Neutrophil (primary cell): Measurements from ENCODE around the gene WFDC1.

Source experiments
- H3K27ac ChIP-seq: fragments of 200-600 bp; sonication (generic); 2 replicates; pipeline ENCODE4 v1.5.1; 2016; ENCODE audit warnings: mild to moderate bottlenecking, moderate library complexity
- H3K27me3 ChIP-seq: fragments of 200-600 bp; sonication (generic); 2 replicates; pipeline ENCODE4 v1.6.0; 2016; ENCODE audit warnings: mild to moderate bottlenecking
- H3K36me3 ChIP-seq: fragments of 200-600 bp; sonication (generic); 2 replicates; pipeline ENCODE4 v1.5.1; 2017
- H3K4me1 ChIP-seq, 2 experiments: fragments of 200-600 bp in 1 of 2; sonication (generic) in 1 of 2; 1 replicate in 1 of 2; 2 replicates in 1 of 2; pipeline versions ENCODE4 v1.5.1 to v1.6.1; 2013 to 2016; ENCODE audit warnings: low read depth in 1 of 2, low read length in 1 of 2, mild to moderate bottlenecking in 1 of 2, moderate library complexity in 1 of 2; ENCODE audit not compliant: control insufficient read depth in 1 of 2, insufficient read depth in 1 of 2
- H3K4me3 ChIP-seq, 2 experiments: fragments of 200-600 bp in 1 of 2; sonication (generic) in 1 of 2; 1 replicate in 1 of 2; 2 replicates in 1 of 2; pipeline ENCODE4 v1.5.1; 2013 to 2016; ENCODE audit warnings: low read depth in 1 of 2, low read length in 1 of 2, mild to moderate bottlenecking in 1 of 2, moderate library complexity in 1 of 2
- H3K9me3 ChIP-seq: fragments of 200-600 bp; sonication (generic); 2 replicates; pipeline ENCODE4 v1.5.1; 2016
- TF ChIP-seq, protein P1 (sequence below): fragments of 200-600 bp; sonication (generic); IDR thresholded peaks from 2 replicates; pipeline ENCODE4 v1.5.1; 2016; ENCODE audit warnings: antibody characterized with exemption

The WFDC1 gene

DNA sequence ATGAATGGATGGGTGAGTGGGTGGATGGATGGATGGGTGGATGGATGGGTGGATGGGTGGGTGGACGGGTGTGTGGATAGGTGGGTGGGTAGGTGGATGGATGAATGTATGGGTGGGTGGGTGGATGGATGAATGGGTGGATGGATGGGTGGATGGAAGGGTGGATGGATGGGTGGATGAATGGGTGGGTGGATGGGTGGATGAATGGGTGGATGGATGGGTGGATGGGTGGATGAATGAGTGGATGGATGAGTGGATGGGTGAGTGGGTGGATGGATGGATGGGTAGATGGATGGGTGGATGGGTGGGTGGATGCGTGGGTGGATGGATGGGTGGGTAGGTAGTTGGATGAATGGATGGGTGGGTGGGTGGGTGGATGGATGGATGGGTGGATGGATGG lies 60.5 kb downstream of the WFDC1 start:
- H3K9me3 ChIP-seq: no peaks in the 10 kb centered on the region

DNA sequence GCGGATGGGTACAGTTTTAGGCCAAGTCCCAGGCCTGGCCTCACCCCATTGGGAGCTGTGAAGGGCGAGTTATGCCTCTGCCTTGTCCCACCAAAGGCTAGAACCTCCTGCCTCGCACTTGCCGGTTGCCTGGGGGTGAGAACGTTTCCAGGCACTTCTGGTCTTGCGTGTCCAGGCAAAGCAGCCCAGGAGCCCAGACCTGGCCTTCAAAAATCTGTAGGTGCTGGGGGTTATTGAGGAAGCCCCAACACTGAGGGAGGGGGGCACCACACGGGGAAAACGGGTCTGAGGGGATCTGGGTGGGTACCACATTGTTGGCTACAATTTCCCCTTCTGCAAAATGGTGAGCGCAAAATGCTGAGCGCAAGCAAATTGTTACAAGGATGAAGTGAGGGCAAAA lies 61.5 kb downstream of the WFDC1 start:
- TF ChIP-seq, protein P1, sequence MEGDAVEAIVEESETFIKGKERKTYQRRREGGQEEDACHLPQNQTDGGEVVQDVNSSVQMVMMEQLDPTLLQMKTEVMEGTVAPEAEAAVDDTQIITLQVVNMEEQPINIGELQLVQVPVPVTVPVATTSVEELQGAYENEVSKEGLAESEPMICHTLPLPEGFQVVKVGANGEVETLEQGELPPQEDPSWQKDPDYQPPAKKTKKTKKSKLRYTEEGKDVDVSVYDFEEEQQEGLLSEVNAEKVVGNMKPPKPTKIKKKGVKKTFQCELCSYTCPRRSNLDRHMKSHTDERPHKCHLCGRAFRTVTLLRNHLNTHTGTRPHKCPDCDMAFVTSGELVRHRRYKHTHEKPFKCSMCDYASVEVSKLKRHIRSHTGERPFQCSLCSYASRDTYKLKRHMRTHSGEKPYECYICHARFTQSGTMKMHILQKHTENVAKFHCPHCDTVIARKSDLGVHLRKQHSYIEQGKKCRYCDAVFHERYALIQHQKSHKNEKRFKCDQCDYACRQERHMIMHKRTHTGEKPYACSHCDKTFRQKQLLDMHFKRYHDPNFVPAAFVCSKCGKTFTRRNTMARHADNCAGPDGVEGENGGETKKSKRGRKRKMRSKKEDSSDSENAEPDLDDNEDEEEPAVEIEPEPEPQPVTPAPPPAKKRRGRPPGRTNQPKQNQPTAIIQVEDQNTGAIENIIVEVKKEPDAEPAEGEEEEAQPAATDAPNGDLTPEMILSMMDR: no peak
- Histone ChIP-seq H3K27ac (no peak overlapping the region), H3K36me3 (no peaks in the 10 kb centered on the region), H3K9me3 (no peaks in the 10 kb centered on the region), H3K4me1 (peaks cover 64 to 78% of the 10 kb centered on the region in 2 experiments), H3K4me3 (no peak overlapping the region), H3K27me3 (no peaks in the 10 kb centered on the region)

More for the DNA sequence above, 60.5 kb downstream of the WFDC1 start:
- no peaks in the 10 kb centered on the region for H3K27me3 ChIP-seq
- TF ChIP-seq, protein P1: no peak
- no peak overlapping the region for H3K27ac ChIP-seq
- H3K4me1 ChIP-seq: peaks cover 55 to 68% of the 10 kb centered on the region in 2 experiments
- H3K4me3 ChIP-seq: no peak overlapping the region
- no peaks in the 10 kb centered on the region for H3K36me3 ChIP-seq

DNA sequence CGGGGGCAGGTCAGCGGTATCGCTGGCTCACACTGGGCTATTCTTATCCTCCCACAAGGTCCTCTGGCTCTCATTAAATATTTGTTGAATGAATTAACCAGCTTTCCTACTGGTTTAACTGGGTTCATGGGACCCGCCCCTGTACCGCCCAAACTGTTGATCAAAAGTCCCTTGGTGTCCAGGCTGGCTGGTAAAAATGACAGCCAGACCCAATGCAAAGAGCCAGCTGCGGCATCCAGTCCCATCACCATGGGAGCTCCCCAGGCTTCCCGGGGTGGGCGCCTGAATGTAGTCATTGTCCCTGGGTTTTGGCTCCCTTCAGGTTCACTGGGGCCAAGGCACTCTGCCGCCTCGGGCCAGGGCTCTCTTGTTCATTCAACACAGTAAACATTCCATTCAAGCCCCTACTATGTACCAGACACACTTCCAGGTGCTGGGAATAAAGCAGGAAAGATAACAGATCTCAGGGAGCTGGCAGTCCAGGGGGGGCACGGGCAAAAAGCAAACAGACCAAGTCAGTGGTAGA lies 62.0 kb downstream of the WFDC1 start:
- Histone ChIP-seq H3K9me3 (no peaks in the 10 kb centered on the region), H3K27ac (peak overlapping the region; percentile 67), H3K4me1 (peaks cover 64 to 83% of the 10 kb centered on the region in 2 experiments), H3K4me3 (no peak overlapping the region), H3K36me3 (no peaks in the 10 kb centered on the region), H3K27me3 (no peaks in the 10 kb centered on the region)
- TF ChIP-seq, protein P1: no peak

DNA sequence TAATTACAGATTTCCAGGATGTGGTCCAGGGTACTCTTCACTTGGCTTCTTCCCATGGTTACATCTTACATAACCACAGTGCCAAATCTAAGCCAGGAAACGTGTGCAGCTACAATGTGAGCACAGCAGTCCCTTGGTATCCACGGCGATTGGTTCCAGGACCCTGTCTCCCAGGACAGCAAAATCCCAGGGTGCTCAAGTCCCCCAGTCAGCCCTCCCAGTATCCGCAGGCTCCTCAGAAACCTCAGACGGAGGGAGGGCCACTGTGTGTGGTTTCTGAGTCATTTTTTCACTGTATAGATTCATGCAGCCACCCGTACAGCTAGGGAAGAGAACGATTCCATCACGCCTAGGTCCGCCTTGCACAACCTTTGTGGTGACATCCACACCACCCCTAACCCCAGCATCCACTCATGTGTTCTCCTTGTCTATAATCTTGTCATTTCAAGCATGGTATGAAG lies 62.5 kb downstream of the WFDC1 start:
- TF ChIP-seq, protein P1: no peak
- Histone ChIP-seq H3K9me3 (no peaks in the 10 kb centered on the region), H3K4me1 (peaks cover 64 to 83% of the 10 kb centered on the region in 2 experiments), H3K4me3 (no peak overlapping the region), H3K36me3 (no peaks in the 10 kb centered on the region), H3K27ac (peak overlapping the region; percentile 67), H3K27me3 (no peaks in the 10 kb centered on the region)

DNA sequence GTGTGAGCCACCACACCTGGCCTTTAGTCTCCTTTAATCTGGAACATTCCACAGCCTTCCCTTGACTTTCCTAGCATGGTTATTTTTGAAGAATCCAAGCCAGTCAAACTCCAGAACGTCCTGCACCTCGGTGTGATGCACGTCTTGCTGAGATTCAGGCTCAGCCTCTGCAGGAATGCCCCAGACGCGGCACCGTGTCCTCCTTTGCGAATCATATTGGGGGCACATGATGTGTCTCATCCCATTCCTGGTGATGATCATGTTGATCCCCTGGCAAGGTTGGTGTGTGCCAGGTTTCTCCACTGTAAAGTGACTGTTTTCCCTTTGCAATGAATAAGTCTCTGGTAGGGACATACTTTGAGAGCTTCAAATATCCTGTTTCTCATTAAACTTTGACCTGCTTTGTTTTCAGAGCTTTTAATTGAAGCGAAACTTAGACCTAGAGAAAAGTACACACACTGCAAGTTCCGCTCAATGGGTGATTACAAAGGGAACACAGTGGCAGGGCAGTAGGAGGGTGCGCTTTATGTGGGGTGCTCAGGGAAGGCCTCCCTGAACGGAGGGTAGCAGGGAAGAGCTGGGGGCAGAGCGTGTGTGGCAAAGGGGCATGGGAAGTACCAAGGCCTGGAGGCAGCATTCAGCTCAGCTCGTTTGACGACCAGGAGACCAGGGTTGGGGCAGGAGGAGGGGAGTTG lies 64.1 kb downstream of the WFDC1 start:
- Histone ChIP-seq H3K36me3 (no peaks in the 10 kb centered on the region), H3K27ac (no peak overlapping the region), H3K4me1 (peaks cover 65 to 90% of the 10 kb centered on the region in 2 experiments), H3K27me3 (no peaks in the 10 kb centered on the region), H3K9me3 (no peaks in the 10 kb centered on the region), H3K4me3 (no peak overlapping the region)
- TF ChIP-seq, protein P1: no peak
